Adipocyte (in vitro differentiated cells): Measurements from ENCODE around the gene WNT7A.

Experiments used
- DNase-seq: peaks from one replicate; pipeline ENCODE4 v3.0.0-alpha.2; 2015; ENCODE audit warnings: low read depth
- H3K27me3 ChIP-seq: replicated peaks from 2 replicates; pipeline ENCODE4 v1.7.0; 2013; ENCODE audit warnings: mild to moderate bottlenecking, low read length, moderate library complexity; ENCODE audit not compliant: control insufficient read depth, insufficient read depth
- H3K36me3 ChIP-seq: 2 replicates; pipeline ENCODE4 v1.7.0; 2013; ENCODE audit warnings: low read length, mild to moderate bottlenecking, moderate library complexity; ENCODE audit not compliant: control insufficient read depth, insufficient read depth, severe bottlenecking
- H3K4me1 ChIP-seq: 2 replicates; pipeline ENCODE4 v1.7.0; 2013; ENCODE audit warnings: mild to moderate bottlenecking, low read length, moderate library complexity; ENCODE audit not compliant: control insufficient read depth, insufficient read depth
- H3K4me3 ChIP-seq: 2 replicates; pipeline ENCODE4 v1.7.0; 2013; ENCODE audit warnings: mild to moderate bottlenecking, low read length, moderate library complexity
- H3K9ac ChIP-seq: 2 replicates; pipeline ENCODE4 v1.7.0; 2013; ENCODE audit warnings: mild to moderate bottlenecking, low read length, moderate library complexity
- H3K9me3 ChIP-seq: 2 replicates; pipeline ENCODE4 v1.7.0; 2013; ENCODE audit warnings: mild to moderate bottlenecking, low read length, moderate library complexity; ENCODE audit not compliant: control insufficient read depth

WNT7A gene

DNA sequence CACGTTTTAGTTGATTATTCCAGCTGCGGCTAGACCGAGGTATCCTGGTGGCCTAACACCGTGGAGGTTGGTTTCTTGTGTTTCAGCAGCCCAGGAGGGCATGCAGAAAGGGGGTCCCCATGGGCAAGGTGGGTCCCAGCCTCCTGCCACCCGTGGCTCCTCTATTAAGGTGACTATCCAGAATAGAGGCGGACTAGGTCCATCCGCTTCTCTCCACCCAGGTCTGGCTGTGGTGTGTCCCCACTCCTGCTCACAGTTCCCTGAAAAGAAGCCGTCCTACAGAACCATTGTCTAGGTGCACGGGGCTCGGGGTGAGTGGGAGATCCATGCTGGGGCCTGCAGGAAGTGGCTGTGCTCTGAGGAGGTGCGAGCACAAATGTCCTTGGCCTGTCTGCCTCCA is 81.5 kb downstream of the WNT7A start:
- H3K36me3 ChIP-seq: no peaks in the 10 kb centered on the region
- peaks cover 16% of the 10 kb centered on the region for H3K27me3 ChIP-seq
- DNase-seq: no peak
- H3K4me1 ChIP-seq: no peaks in the 10 kb centered on the region
- H3K9ac ChIP-seq: no peak overlapping the region
- H3K4me3 ChIP-seq: no peak overlapping the region
- H3K9me3 ChIP-seq: no peaks in the 10 kb centered on the region

DNA sequence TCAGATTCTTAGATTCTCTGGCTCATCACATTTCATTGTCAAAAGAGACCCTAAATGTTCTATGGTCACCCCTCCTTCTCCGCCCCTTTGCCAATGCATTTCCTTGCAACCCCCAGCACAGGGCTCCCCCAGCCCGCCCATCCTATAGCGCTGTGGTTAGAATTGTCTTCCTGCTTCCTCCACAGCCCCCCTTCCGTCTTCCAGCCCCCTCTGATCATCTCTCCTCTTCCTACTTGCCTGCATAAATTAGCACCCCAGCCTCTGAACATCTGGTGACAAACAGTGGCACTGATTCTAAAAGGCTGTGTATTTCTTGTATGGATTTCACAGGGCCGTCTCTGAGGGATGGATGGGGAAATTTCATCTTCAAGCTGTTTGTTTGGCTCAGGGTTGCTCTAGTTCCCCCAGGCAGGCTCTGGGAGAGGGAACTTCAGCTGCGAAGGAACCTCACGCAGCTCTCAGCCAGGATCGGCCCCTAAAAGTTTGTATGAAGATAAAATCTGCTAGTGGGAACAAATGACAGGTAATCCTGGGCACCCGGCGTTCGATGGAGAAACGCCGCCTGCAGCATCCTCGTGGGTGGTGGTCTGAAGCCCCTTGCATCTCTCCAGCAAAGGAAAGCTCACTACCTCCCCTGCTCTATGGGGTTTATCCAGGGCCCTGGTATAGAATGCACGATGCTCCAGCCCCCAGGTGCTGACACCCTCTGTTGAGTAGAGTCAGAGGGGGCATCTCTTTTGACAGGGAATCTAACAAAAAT is 83.0 kb downstream of the WNT7A start:
- H3K4me3 ChIP-seq: no peak overlapping the region
- no peak overlapping the region for H3K9ac ChIP-seq
- no peaks in the 10 kb centered on the region for H3K36me3 ChIP-seq
- no peaks in the 10 kb centered on the region for H3K4me1 ChIP-seq
- no peak for DNase-seq
- H3K27me3 ChIP-seq: peaks cover 30% of the 10 kb centered on the region
- no peaks in the 10 kb centered on the region for H3K9me3 ChIP-seq

DNA sequence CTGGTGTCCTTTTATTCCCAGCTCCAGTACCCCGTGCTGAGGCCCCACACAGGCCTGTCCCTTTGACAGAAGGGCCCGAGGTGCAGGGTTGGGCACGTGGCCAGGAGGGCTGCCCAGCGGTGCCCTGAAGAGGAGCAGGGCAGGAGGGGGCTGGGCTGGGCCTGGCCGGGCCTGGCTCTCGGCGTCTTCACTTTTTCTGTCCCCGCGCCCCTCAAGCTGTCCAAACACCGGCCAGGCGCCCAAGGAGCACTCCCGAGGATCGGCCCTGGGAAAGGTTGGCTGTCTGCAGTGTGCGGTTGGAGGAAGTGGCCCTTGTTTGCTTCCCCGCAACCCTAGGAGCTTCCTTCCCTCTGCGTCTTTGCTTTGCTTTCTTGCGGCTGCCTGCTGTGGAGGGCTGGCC is 84.1 kb downstream of the WNT7A start:
- Histone ChIP-seq H3K9me3 (no peaks in the 10 kb centered on the region), H3K4me3 (no peak overlapping the region), H3K36me3 (no peaks in the 10 kb centered on the region), H3K27me3 (peaks cover 30% of the 10 kb centered on the region), H3K4me1 (no peaks in the 10 kb centered on the region), H3K9ac (no peak overlapping the region)
- DNase-seq: no peak

- no peak for DNase-seq
- no peaks in the 10 kb centered on the region for H3K36me3 ChIP-seq
- H3K4me1 ChIP-seq: no peaks in the 10 kb centered on the region
- H3K4me3 ChIP-seq: no peak overlapping the region
- H3K9me3 ChIP-seq: no peaks in the 10 kb centered on the region
- no peak overlapping the region for H3K9ac ChIP-seq
- H3K27me3 ChIP-seq: peaks cover 32% of the 10 kb centered on the region
Measured at GRCh38 chr3:13794322-13794721, 85.5 kb downstream of the WNT7A start.

GRCh38 chr3:13793451-13793850 is 86.4 kb downstream of the WNT7A start:
- Histone ChIP-seq H3K27me3 (peaks cover 33% of the 10 kb centered on the region), H3K36me3 (no peaks in the 10 kb centered on the region), H3K9ac (no peak overlapping the region), H3K9me3 (no peaks in the 10 kb centered on the region), H3K4me1 (no peaks in the 10 kb centered on the region), H3K4me3 (no peak overlapping the region)
- DNase-seq: no peak

DNA sequence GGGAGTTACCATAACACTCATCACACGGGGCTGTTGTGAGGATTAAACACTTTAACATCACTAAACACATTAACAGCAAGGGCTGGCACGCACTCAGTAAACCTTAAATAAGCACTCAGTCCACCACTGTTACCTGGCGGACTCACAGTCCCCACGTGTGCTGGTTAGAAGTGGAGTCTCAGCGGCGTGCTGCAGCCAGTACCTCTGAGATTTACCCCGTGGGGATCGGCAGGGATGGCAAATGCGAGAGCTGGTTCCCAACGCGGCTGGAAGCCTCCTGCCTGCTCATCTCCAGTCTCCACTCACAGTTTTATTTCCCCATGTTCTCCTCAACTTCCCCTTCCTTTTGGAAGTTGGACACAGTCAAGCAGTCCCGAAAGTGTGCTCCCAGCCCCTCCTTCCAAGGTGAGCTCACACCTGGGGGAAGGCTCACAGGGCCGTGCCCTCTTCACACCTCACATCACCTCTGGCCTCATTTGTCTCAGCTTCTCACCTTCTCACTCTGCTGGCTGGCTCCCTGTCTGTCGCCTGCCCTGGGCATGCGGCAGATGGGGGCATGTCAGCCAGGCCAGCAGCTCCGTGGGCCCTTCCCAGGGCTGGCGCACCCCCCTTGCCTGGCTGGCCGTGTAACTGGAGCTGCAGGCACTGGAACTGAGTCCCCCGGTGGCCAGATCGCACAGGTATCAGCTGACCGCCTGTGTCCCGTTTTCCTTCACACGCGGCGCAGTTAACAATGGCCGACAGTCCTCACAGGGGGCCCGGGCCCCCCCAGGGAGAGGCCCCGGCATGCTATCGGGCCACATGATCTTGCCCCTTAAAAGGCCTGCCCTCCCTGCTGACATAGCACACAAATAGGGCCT is 87.1 kb downstream of the WNT7A start:
- H3K9me3 ChIP-seq: no peaks in the 10 kb centered on the region
- H3K27me3 ChIP-seq: peaks cover 38% of the 10 kb centered on the region
- H3K4me3 ChIP-seq: no peak overlapping the region
- no peaks in the 10 kb centered on the region for H3K36me3 ChIP-seq
- DNase-seq: no peak
- no peaks in the 10 kb centered on the region for H3K4me1 ChIP-seq
- H3K9ac ChIP-seq: no peak overlapping the region

- Histone ChIP-seq H3K36me3 (no peaks in the 10 kb centered on the region), H3K4me1 (no peaks in the 10 kb centered on the region)
- no peak for DNase-seq
Measured at GRCh38 chr3:13792051-13792490, 87.8 kb downstream of the WNT7A start.

DNA sequence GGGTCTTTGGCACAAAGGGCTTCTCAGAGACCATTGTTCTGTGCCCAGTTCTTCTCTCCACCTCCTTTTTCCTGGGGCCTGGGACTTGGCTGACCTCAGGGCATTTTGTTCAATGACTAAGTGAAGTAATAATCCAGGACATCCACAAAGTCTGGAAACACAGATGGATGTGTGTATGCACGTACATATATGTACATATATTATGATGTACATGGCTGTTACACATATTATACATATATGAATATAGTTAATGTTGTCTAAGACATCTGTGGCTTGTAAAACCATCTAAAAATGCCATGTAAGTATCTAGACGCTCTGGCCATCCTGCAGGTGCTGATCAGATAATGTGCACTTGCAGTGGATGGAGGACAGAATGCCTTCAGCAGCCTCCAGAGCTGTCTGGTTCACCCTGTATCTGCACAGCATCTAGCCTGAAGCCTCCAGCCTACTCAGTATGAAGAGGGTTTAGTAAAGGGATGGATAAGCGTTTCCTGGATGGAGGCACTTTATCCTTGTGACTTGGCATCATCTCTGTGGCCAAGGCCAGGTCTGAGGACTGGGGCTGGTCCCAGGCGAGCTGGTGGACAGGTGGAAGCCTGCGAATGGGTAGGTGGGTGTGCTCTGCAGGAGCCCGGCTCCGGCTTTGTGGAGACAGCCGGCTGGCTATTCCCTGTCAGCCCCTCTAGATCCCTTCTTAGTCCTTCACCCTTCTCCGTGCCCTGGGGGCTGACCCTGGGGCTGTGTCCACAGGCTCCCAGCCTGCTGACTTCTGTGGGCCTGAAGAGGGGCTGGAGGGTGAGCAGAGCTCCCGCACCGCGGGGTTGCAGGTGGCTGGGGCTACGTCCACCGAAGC is 88.4 kb downstream of the WNT7A start:
- Histone ChIP-seq H3K27me3 (peaks cover 44% of the 10 kb centered on the region), H3K36me3 (no peaks in the 10 kb centered on the region), H3K4me1 (no peaks in the 10 kb centered on the region), H3K9me3 (no peaks in the 10 kb centered on the region), H3K4me3 (no peak overlapping the region), H3K9ac (no peak overlapping the region)
- DNase-seq: no peak

More at GRCh38 chr3:13792051-13792490, 87.8 kb downstream of the WNT7A start:
- no peaks in the 10 kb centered on the region for H3K9me3 ChIP-seq
- peaks cover 43% of the 10 kb centered on the region for H3K27me3 ChIP-seq
- no peak overlapping the region for H3K9ac ChIP-seq
- H3K4me3 ChIP-seq: no peak overlapping the region

DNA sequence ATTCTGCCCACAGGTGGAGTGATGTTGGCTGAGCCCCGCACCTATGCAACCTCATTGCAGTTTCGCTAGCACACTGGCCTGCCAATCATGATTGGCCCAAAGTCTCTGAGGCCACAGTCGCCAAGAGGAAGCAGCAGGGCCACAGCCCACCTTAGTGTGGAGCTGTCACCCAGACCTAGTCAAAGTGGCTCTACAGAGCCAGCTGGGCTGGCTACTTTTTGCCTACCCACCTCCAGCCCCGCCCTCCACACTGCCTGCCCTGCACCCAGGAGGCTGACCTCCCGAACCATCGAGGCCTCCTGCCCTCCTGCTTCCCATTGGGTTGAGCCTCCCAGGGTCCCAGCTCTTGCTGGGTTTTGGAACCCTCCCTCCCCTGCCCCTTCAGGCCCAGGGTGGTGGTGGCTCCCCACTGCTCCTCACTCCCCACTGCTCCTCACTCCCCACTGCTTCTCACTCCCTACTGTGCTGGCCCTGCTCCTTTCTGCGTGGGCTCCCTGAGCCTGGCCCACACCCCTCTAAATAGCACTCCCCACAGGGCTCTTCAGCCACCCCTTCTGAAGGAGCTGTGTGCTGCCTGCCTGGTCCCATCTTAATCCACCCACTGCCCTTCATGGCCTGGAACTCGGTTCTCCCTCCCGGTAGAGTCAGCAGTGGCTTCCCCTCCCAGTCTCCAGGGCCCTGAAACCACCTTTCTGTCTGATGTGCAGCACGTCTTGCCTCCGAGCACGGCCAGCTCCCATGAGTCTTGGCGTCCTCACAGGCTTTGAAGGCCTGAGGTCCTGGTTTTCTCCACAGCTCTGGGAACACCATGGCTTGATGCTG is 89.3 kb downstream of the WNT7A start:
- Histone ChIP-seq H3K4me1 (no peaks in the 10 kb centered on the region), H3K27me3 (peaks cover 46% of the 10 kb centered on the region), H3K4me3 (no peak overlapping the region), H3K9me3 (no peaks in the 10 kb centered on the region), H3K9ac (no peak overlapping the region), H3K36me3 (no peaks in the 10 kb centered on the region)
- DNase-seq: no peak

DNA sequence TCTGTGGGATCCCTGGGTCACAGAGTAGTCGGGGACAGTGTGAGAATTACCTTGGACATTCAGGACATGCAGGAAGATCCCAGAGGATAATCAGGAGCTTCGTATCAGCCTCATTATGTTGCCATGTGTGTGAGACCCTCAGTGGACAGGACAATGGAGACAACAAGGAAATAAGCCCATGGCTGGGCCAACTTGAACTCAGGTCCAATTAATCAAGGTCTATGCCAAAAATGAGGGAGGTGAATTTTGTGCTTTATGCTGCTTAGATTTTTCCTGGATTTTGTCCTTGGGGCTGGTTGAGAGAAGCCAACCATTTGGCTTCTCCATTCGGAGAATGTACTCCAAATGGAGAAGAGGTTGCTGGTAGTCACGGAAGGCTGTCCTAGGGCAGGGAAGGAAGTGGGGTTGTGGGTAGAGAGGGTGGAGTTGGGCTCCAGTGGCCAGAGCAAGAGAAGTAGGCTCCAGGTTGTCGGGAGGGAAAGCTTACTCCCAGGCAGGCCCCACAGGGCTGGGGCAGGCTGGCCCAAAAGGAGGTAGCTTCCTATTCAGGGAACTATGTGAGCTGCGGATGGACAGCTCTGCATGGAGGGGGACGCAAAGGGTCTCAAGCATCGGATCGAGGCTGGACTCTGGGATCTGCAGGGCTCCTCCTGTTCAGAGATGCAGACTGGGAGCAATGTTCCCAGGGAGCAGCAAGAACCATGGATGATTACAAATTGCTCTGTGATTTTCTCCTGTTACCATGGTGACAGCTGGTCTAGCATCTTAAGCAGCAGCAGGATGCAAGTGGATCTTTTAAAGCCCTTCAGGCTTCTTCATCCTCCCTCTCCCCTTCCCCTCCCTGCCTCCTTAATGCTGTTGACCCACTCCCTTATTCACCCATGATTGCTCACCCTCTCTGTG is 91.1 kb downstream of the WNT7A start:
- Histone ChIP-seq H3K4me3 (no peak overlapping the region), H3K9me3 (no peaks in the 10 kb centered on the region), H3K36me3 (no peaks in the 10 kb centered on the region), H3K9ac (no peak overlapping the region), H3K27me3 (peaks cover 48% of the 10 kb centered on the region), H3K4me1 (no peaks in the 10 kb centered on the region)
- DNase-seq: no peak
